Ovary (tissue), 3 donors: ENCODE data around the gene EIF2D.

ENCODE experiments used
- CTCF ChIP-seq, 3 donors: fragments of 450-650 bp in 2 of 3; fragments of 200-600 bp in 1 of 3; IDR thresholded peaks; one replicate each; pipeline versions ENCODE4 v1.5.1 to v1.8.0; 2016 to 2022; ENCODE audit warnings: antibody characterized with exemption in 3 of 3, mild to moderate bottlenecking in 1 of 3
- EP300 ChIP-seq: sonication (generic); formaldehyde crosslinking; IDR thresholded peaks from one replicate; pipeline ENCODE4 v1.6.1; 2017; ENCODE audit warnings: antibody characterized with exemption
- POLR2A ChIP-seq: fragments of 450-650 bp; IDR thresholded peaks from one replicate; pipeline ENCODE4 v1.6.1; 2017; ENCODE audit warnings: antibody characterized with exemption, mild to moderate bottlenecking, moderate library complexity
- donor health status: DM: no; HTN: no; CAD: no.

- TF ChIP-seq CTCF (IDR thresholded peaks at IDR 0.05) (no peak), POLR2A (no peak), EP300 (no peak)
These were observed 48.7 kb downstream of the EIF2D start for GRCh38 chr1:206563367-206564207.
